Fibroblast of pulmonary artery (primary cell): ENCODE results near the gene MAMDC4.
A peak's percentile ranks its signal among the peaks of the same experiment; 100 is the strongest.
"Not testable (repeated sequence)": the region's sequence is repeated elsewhere in the genome, so short reads cannot be mapped to it uniquely, and the experiment has no call there.

Experiments
- DNase-seq: peaks from one replicate; pipeline ENCODE4 v3.0.0-alpha.2; 2010; ENCODE audit warnings: low read depth
- H3K4me3 ChIP-seq: replicated peaks from 2 replicates; pipeline ENCODE4 v1.5.1; 2011; ENCODE audit warnings: low read depth, mild to moderate bottlenecking, control low read depth, low read length, moderate library complexity
- CTCF ChIP-seq: IDR thresholded peaks from 2 replicates; pipeline ENCODE4 v1.5.1; 2011; ENCODE audit warnings: mild to moderate bottlenecking, control low read depth, low read length, inconsistent platforms; ENCODE audit errors: missing control alignments

MAMDC4 gene

GRCh38 chr9:136867917-136868316 is 15.8 kb downstream of the MAMDC4 start:
- DNase-seq, result no peak
- TF ChIP-seq CTCF, result no peak
- no peak overlapping the region for H3K4me3 ChIP-seq

- H3K4me3 ChIP-seq, result no peak overlapping the region
- DNase-seq, result no peak
- TF ChIP-seq CTCF, result no peak
Measured at GRCh38 chr9:136868644-136869043, 16.5 kb downstream of the MAMDC4 start.

GRCh38 chr9:136869611-136870010 is 17.5 kb downstream of the MAMDC4 start:
- DNase-seq, H3K4me3 ChIP-seq: not testable (repeated sequence)

- H3K4me3 ChIP-seq, result no peak overlapping the region
- DNase-seq, result no peak
- no peak for TF ChIP-seq CTCF
Measured at GRCh38 chr9:136875155-136875554, 23.0 kb downstream of the MAMDC4 start.

GRCh38 chr9:136876476-136876875 is 24.3 kb downstream of the MAMDC4 start:
- DNase-seq, result no peak
- H3K4me3 ChIP-seq, result no peak overlapping the region
- no peak for TF ChIP-seq CTCF

- H3K4me3 ChIP-seq, result no peak overlapping the region
- no peak for TF ChIP-seq CTCF
- DNase-seq, result no peak
Measured at GRCh38 chr9:136880651-136881050, 28.5 kb downstream of the MAMDC4 start.

- H3K4me3 ChIP-seq, result no peak overlapping the region
- peak; percentile 44 for DNase-seq
- no peak for TF ChIP-seq CTCF
Measured at GRCh38 chr9:136881691-136882108, 29.6 kb downstream of the MAMDC4 start.
